Peyer's patch (tissue), 4 donors: Measurements from ENCODE around the gene TNIK. TPM values are rescaled to one million over a fixed set of nuclear protein-coding genes. Genes with fewer than 3 reads are reported as not detected.

Experiments used
- DNase-seq, 3 donors: peaks; one replicate each; pipeline ENCODE4 v3.0.0-alpha.2; 2017 to 2019
- H3K27ac ChIP-seq, 4 donors: fragments of 200-600 bp; sonication (generic); one replicate each; pipeline ENCODE4 v1.5.1; 2016 to 2019
- H3K27me3 ChIP-seq, 2 donors: fragments of 200-600 bp; sonication (generic); one replicate each; pipeline ENCODE4 v1.5.1; 2019
- H3K36me3 ChIP-seq, 3 donors: fragments of 200-600 bp; sonication (generic); one replicate each; pipeline ENCODE4 v1.5.1; 2016 to 2019
- H3K4me1 ChIP-seq, 4 donors: fragments of 200-600 bp; sonication (generic); one replicate each; pipeline ENCODE4 v1.5.1; 2016 to 2019
- H3K4me3 ChIP-seq, 4 donors: fragments of 200-600 bp; sonication (generic); 1 replicate in 3 of 4; 2 replicates in 1 of 4; pipeline ENCODE4 v1.5.1; 2016 to 2019; ENCODE audit warnings: mild to moderate bottlenecking in 1 of 4
- H3K9me3 ChIP-seq, 4 donors: fragments of 200-600 bp; sonication (generic); one replicate each; pipeline ENCODE4 v1.5.1; 2016 to 2019; ENCODE audit warnings: mild to moderate bottlenecking in 1 of 4
- POLR2A ChIP-seq, 2 donors: fragments of 450-650 bp; IDR thresholded peaks; one replicate each; pipeline ENCODE4 v1.5.1; 2017; ENCODE audit warnings: antibody characterized with exemption in 2 of 2, mild to moderate bottlenecking in 2 of 2, moderate library complexity in 2 of 2
- total RNA-seq, 4 donors: library from RNA; depleted of rRNA; stranded (reverse); fragments of >200 nt; gene quantifications; one replicate each; pipeline ENCODE4 v1.1.0, GENCODE V29; 2016
- TF ChIP-seq, protein P1 (sequence below), 6 experiments: fragments of 450-650 bp in 4 of 6; fragments of 200-600 bp in 2 of 6; sonication (generic) in 1 of 6; IDR thresholded peaks; one replicate each; pipeline ENCODE4 v1.5.1; 2017 to 2019; ENCODE audit warnings: antibody characterized with exemption in 6 of 6, mild to moderate bottlenecking in 3 of 6, moderate library complexity in 1 of 6

Gene TNIK
- total RNA-seq, 4 donors from 2014 or later, result 37.1 to 84.8 (median 74.4) TPM

DNA sequence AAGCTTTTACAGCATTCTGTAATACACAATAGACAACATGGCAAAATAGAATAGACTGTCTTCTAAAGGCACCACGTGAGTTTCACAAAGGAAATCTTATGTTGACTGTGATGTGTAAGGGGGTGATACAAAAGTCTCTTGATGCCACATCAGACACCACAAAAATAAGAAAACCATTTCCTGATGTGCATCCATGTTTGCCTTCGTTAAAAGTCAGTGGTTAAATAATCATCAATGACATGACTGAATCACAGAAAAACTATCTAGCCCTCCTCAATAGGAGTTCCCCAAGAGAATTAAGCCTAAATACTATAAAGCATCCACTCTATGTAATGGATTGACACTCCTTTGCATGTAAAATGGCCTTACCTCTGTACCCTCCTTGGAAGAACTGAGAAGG lies 235.0 kb downstream of the TNIK start:
- Histone ChIP-seq H3K27me3 (no peaks in the 10 kb centered on the region), H3K27ac (no peak overlapping the region), H3K4me1 (no peaks in the 10 kb centered on the region), H3K4me3 (no peak overlapping the region), H3K36me3 (peaks cover 0 to 5% (median 0%) of the 10 kb centered on the region in 3 donors), H3K9me3 (no peaks in the 10 kb centered on the region)
- no peak for TF ChIP-seq POLR2A (IDR thresholded peaks at IDR 0.05)
- TF ChIP-seq, protein P1, sequence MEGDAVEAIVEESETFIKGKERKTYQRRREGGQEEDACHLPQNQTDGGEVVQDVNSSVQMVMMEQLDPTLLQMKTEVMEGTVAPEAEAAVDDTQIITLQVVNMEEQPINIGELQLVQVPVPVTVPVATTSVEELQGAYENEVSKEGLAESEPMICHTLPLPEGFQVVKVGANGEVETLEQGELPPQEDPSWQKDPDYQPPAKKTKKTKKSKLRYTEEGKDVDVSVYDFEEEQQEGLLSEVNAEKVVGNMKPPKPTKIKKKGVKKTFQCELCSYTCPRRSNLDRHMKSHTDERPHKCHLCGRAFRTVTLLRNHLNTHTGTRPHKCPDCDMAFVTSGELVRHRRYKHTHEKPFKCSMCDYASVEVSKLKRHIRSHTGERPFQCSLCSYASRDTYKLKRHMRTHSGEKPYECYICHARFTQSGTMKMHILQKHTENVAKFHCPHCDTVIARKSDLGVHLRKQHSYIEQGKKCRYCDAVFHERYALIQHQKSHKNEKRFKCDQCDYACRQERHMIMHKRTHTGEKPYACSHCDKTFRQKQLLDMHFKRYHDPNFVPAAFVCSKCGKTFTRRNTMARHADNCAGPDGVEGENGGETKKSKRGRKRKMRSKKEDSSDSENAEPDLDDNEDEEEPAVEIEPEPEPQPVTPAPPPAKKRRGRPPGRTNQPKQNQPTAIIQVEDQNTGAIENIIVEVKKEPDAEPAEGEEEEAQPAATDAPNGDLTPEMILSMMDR (IDR thresholded peaks at IDR 0.05), result no peak
- DNase-seq, result no peak

DNA sequence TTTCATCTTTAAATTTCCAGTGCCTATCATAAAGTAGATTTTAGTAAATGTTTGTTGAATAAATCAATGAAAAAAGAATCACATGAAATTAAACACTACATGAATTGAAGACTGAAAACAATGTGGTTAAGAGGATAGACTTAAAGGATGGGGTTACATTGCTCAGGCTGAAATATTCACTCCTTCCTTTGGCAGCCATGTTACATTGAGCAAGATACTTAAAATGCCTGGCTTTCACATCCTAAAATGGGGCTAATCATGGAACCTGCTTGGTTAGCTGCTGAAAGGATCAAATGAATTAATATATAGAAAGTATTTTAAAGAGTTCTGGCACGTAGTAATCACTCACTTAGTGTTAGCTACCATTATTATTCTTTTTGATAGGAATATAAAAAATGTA lies 236.8 kb downstream of the TNIK start:
- no peak overlapping the region for H3K4me3 ChIP-seq
- H3K27ac ChIP-seq, result no peak overlapping the region
- TF ChIP-seq, protein P1 (IDR thresholded peaks at IDR 0.05), result no peak
- DNase-seq, result no peak
- H3K9me3 ChIP-seq, result no peaks in the 10 kb centered on the region
- H3K27me3 ChIP-seq, result no peaks in the 10 kb centered on the region
- H3K4me1 ChIP-seq, result no peaks in the 10 kb centered on the region
- peaks cover 0 to 5% (median 0%) of the 10 kb centered on the region in 3 donors for H3K36me3 ChIP-seq

DNA sequence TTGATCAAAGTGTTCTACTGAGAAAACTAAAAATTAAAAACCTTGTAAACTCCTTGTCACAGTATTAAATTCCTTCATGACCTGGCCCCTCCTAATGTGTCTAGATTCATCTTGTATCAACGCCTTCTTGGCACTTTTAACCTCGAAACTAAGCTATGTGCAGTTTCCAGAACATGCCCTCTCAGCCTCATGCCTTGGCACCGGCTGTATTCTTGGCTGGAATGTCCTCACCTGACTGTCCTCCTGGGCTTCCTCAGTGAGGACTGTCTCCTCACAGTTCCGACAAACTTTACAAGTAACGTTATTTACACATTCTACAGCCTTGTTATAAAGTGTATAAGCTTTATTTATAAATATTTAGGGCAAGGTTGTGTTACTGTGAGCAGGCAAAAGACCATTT lies 237.2 kb downstream of the TNIK start:
- Histone ChIP-seq H3K4me1 (no peaks in the 10 kb centered on the region), H3K27me3 (no peaks in the 10 kb centered on the region), H3K4me3 (no peak overlapping the region), H3K27ac (no peak overlapping the region), H3K9me3 (no peaks in the 10 kb centered on the region), H3K36me3 (peaks cover 0 to 5% (median 0%) of the 10 kb centered on the region in 3 donors)
- no peak for DNase-seq
- TF ChIP-seq, protein P1 (IDR thresholded peaks at IDR 0.05), result no peak
- TF ChIP-seq POLR2A (IDR thresholded peaks at IDR 0.05), result no peak

DNA sequence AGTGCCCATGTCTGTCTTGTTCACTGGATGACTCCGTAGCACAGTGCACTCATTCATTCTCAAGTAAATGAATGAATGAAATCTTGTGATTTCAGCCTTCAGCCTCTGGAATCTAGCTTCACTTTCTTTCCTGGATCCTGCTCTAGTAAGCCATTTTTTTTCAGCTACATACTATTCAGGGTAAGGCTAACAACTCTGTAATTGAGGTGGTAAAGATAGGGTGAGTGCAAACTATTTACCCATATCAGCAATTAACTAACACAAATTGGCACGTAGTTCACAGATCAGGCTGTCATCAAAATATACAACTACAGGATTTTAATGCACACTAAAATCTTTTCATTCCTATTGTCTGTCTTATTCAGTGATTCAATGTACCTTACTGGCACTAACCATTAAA lies 238.6 kb downstream of the TNIK start:
- no peaks in the 10 kb centered on the region for H3K4me1 ChIP-seq
- no peak for DNase-seq

DNA sequence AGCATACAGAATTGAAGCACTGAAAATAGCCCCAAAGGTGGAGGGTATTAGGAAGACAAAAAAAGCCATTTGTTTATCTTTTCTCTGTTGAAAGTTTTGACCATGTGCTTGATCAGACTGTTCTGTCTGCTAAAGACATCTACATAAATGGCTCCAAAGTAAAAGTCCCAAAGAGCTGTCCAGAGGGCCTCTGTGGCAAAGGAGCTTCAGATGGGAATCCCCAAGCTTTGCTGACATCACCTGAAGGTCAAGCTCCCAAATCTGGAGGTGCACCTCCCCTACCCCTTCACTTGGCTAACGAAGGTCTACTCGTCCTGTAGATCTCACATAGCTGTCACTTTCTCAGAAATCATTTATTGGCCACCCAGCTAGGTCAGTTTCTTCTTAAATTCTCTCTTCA lies 239.1 kb downstream of the TNIK start:
- no peak for DNase-seq
- H3K9me3 ChIP-seq, result no peaks in the 10 kb centered on the region

More for the DNA sequence above, 238.6 kb downstream of the TNIK start:
- TF ChIP-seq, protein P1 (IDR thresholded peaks at IDR 0.05), result no peak
- no peak for TF ChIP-seq POLR2A (IDR thresholded peaks at IDR 0.05)
- H3K9me3 ChIP-seq, result no peaks in the 10 kb centered on the region
- H3K27ac ChIP-seq, result no peak overlapping the region
- no peak overlapping the region for H3K4me3 ChIP-seq
- no peaks in the 10 kb centered on the region for H3K27me3 ChIP-seq
- no peaks in the 10 kb centered on the region for H3K36me3 ChIP-seq

More for the DNA sequence above, 239.1 kb downstream of the TNIK start:
- Histone ChIP-seq H3K4me3 (no peak overlapping the region), H3K27me3 (no peaks in the 10 kb centered on the region), H3K27ac (no peak overlapping the region), H3K4me1 (no peaks in the 10 kb centered on the region), H3K36me3 (no peaks in the 10 kb centered on the region)
- TF ChIP-seq, protein P1 (IDR thresholded peaks at IDR 0.05), result no peak
- TF ChIP-seq POLR2A (IDR thresholded peaks at IDR 0.05), result no peak
